Spleen (tissue), 11 donors: ENCODE results near the gene SPTBN1. TPM values are rescaled to one million over a fixed set of nuclear protein-coding genes. Genes with fewer than 3 reads are reported as not detected.

Source experiments
- DNase-seq: peaks from one replicate; pipeline ENCODE4 v3.0.0-alpha.2; 2020
- H3K27ac ChIP-seq, 8 donors: fragments of 200-600 bp; sonication (generic) in 7 of 8; 1 replicate in 4 of 8; 2 replicates in 4 of 8; pipeline versions ENCODE4 v1.5.0 to v1.8.0; 2016 to 2021; ENCODE audit warnings: inconsistent platforms in 4 of 8, mild to moderate bottlenecking in 4 of 8, moderate library complexity in 1 of 8
- H3K27me3 ChIP-seq, 7 donors: fragments of 200-600 bp; sonication (generic) in 6 of 7; replicated peaks in 1 of 7; 1 replicate in 4 of 7; 2 replicates in 3 of 7; pipeline versions ENCODE4 v1.5.0 to v1.8.0; 2016 to 2021; ENCODE audit warnings: inconsistent platforms in 3 of 7, mild to moderate bottlenecking in 1 of 7
- H3K36me3 ChIP-seq, 6 donors: fragments of 200-600 bp; sonication (generic) in 5 of 6; 1 replicate in 4 of 6; 2 replicates in 2 of 6; pipeline versions ENCODE4 v1.5.0 to v1.8.0; 2016 to 2021; ENCODE audit warnings: inconsistent platforms in 2 of 6
- H3K4me1 ChIP-seq, 6 donors: fragments of 200-600 bp; sonication (generic) in 5 of 6; 1 replicate in 3 of 6; 2 replicates in 3 of 6; pipeline versions ENCODE4 v1.5.0 to v1.8.0; 2016 to 2021; ENCODE audit warnings: inconsistent platforms in 3 of 6
- H3K4me3 ChIP-seq, 8 donors: fragments of 200-600 bp; sonication (generic) in 7 of 8; 1 replicate in 4 of 8; 2 replicates in 4 of 8; pipeline versions ENCODE4 v1.5.0 to v1.8.0; 2016 to 2021; ENCODE audit warnings: inconsistent platforms in 4 of 8, mild to moderate bottlenecking in 4 of 8, moderate library complexity in 2 of 8
- H3K9me3 ChIP-seq, 8 donors: fragments of 200-600 bp; sonication (generic) in 7 of 8; 1 replicate in 4 of 8; 2 replicates in 4 of 8; pipeline versions ENCODE4 v1.5.0 to v1.8.0; 2016 to 2021; ENCODE audit warnings: inconsistent platforms in 4 of 8
- CTCF ChIP-seq, 11 experiments: fragments of 200-600 bp in 7 of 11; fragments of 450-650 bp in 4 of 11; sonication (generic) in 4 of 11; IDR thresholded peaks in 8 of 11; conservative IDR thresholded peaks in 3 of 11; 1 replicate in 7 of 11; 2 replicates in 4 of 11; pipeline versions ENCODE4 v1.4.0 to v1.8.0; 2016 to 2021; ENCODE audit warnings: antibody characterized with exemption in 11 of 11, inconsistent platforms in 4 of 11, mild to moderate bottlenecking in 1 of 11
- POLR2A ChIP-seq, 3 donors: fragments of 450-650 bp; IDR thresholded peaks; one replicate each; pipeline ENCODE4 v1.5.1; 2017; ENCODE audit warnings: antibody characterized with exemption in 3 of 3, mild to moderate bottlenecking in 1 of 3
- POLR2AphosphoS5 ChIP-seq, 3 donors: sonication (generic); formaldehyde crosslinking; IDR thresholded peaks; one replicate each; pipeline ENCODE4 v1.5.1; 2017; ENCODE audit warnings: antibody characterized with exemption in 3 of 3
- WGBS, 5 donors: extraction: QIAGEN DNeasy Blood & Tissue Kit in 3 of 5; methylation state at CpG; one replicate each; pipeline versions ENCODE4 v1.1.5 to v1.1.7; 2013 to 2018; 5-methylcytosine and 5-hydroxymethylcytosine counted together
- intact Hi-C: fragments of 100-400 bp; cut with DNase I; formaldehyde crosslinking; loops from one replicate; pipeline ENCODE4 v1.15.0; 2023; ENCODE audit warnings: low total_unique reads
- polyA plus RNA-seq, 3 donors: library from polyadenylated mRNA; stranded (reverse); fragments of 200-250 nt; gene quantifications; one replicate each; pipeline ENCODE4 v1.2.1, GENCODE V29; 2013
- total RNA-seq, 7 donors: library from RNA; depleted of rRNA in 3 of 7; stranded (reverse); fragments of >200 nt in 3 of 7; fragmentation: NEBNext Ultra II Directional in 4 of 7; extraction: Animal tissue kit (Norgen Biotek cat#: 25700) in 4 of 7; gene quantifications; one replicate each; pipeline versions ENCODE4 v1.1.0 to v1.2.1, GENCODE V29; 2016 to 2021
- donor health status: healthy with polysubstance abuse.
- donor health status: DM: no; HTN: no; CAD: no; lungs with moderate emphysema.
- donor health status: DM: no; HTN: no; CAD: no.
- donor health status: Bipolar disorder and iron deficiency.
- donor health status: healthy.
- donor health status: DM: no; HTN: no; CAD: no.
- donor health status: DM: yes; HTN: yes; CAD: no.

Gene SPTBN1
- total and polyA plus RNA-seq, 10 donors: 32.7 to 352 (median 269) TPM

- no peak for DNase-seq
- Histone ChIP-seq H3K4me1 (peaks cover 17 to 83% (median 53%) of the 10 kb centered on the region in 6 donors), H3K27ac (peak overlapping the region; percentile 83 to 96 (median 93)), H3K4me3 (no peak overlapping the region), H3K9me3 (no peaks in the 10 kb centered on the region), H3K27me3 (no peaks in the 10 kb centered on the region), H3K36me3 (no peaks in the 10 kb centered on the region)
- intact Hi-C loops: no loop called here
- no peak for TF ChIP-seq POLR2A (IDR thresholded peaks at IDR 0.05)
- peak in 1 of 3 donors; percentile 16 for TF ChIP-seq POLR2AphosphoS5 (IDR thresholded peaks at IDR 0.05)
- WGBS, 5 donors: 47 to 69% (median 62%) methylated on average over 2 of the region's 2 CpGs
These were observed 100.5 kb downstream of the SPTBN1 start for GRCh38 chr2:54556621-54557121.

- peaks cover 22 to 87% (median 58%) of the 10 kb centered on the region in 6 donors for H3K4me1 ChIP-seq
- TF ChIP-seq POLR2A (IDR thresholded peaks at IDR 0.05) (no peak), CTCF (IDR thresholded peaks at IDR 0.05 in 8 of 11, conservative IDR thresholded peaks at IDR 0.05 in 3 of 11) (no peak), POLR2AphosphoS5 (IDR thresholded peaks at IDR 0.05) (no peak)
- DNase-seq: no peak
- intact Hi-C loops: no loop called here
- 38 to 71% (median 50%) methylated on average over 1 of the region's 1 CpG for WGBS, 5 donors
- H3K27ac ChIP-seq: peak overlapping the region; percentile 83 to 96 (median 93)
- no peaks in the 10 kb centered on the region for H3K27me3 ChIP-seq
- no peaks in the 10 kb centered on the region for H3K9me3 ChIP-seq
- no peaks in the 10 kb centered on the region for H3K36me3 ChIP-seq
- H3K4me3 ChIP-seq: peak overlapping the region in 5 of 8 donors; percentile 61 to 78 (median 65)
These were observed 101.1 kb downstream of the SPTBN1 start for GRCh38 chr2:54557211-54557600.

- 3 to 5% (median 5%) methylated on average over 29 to 48 of the region's 48 CpGs for WGBS, 5 donors
- H3K36me3 ChIP-seq: no peaks in the 10 kb centered on the region
- peak; percentile 95 for DNase-seq
- TF ChIP-seq CTCF (IDR thresholded peaks at IDR 0.05 in 8 of 11, conservative IDR thresholded peaks at IDR 0.05 in 3 of 11): peak in 7 of 11 experiments; percentile 13 to 49 (median 22)
- no peak for TF ChIP-seq POLR2A (IDR thresholded peaks at IDR 0.05)
- peak in 2 of 3 donors; percentile 60 to 77 for TF ChIP-seq POLR2AphosphoS5 (IDR thresholded peaks at IDR 0.05)
- H3K9me3 ChIP-seq: no peaks in the 10 kb centered on the region
- H3K27ac ChIP-seq: peak overlapping the region; percentile 83 to 96 (median 93)
- no peaks in the 10 kb centered on the region for H3K27me3 ChIP-seq
- peak overlapping the region; percentile 61 to 78 (median 65) for H3K4me3 ChIP-seq
- H3K4me1 ChIP-seq: peaks cover 25 to 92% (median 62%) of the 10 kb centered on the region in 6 donors
- intact Hi-C loops: no loop called here
These were observed 101.6 kb downstream of the SPTBN1 start for GRCh38 chr2:54557601-54558187.

GRCh38 chr2:54558188-54559005 is 102.3 kb downstream of the SPTBN1 start:
- no peaks in the 10 kb centered on the region for H3K27me3 ChIP-seq
- peak overlapping the region; percentile 61 to 78 (median 65) for H3K4me3 ChIP-seq
- no peak for TF ChIP-seq CTCF (IDR thresholded peaks at IDR 0.05 in 8 of 11, conservative IDR thresholded peaks at IDR 0.05 in 3 of 11)
- peak; percentile 79 to 91 (median 90) for TF ChIP-seq POLR2AphosphoS5 (IDR thresholded peaks at IDR 0.05)
- TF ChIP-seq POLR2A (IDR thresholded peaks at IDR 0.05): peak in 1 of 3 donors; percentile 40
- peak; percentile 93 for DNase-seq
- H3K9me3 ChIP-seq: no peaks in the 10 kb centered on the region
- intact Hi-C loops: no loop called here
- H3K4me1 ChIP-seq: peaks cover 32 to 94% (median 66%) of the 10 kb centered on the region in 6 donors
- H3K27ac ChIP-seq: peak overlapping the region; percentile 83 to 96 (median 93)
- no peaks in the 10 kb centered on the region for H3K36me3 ChIP-seq
- WGBS, 5 donors: 1 to 3% (median 1%) methylated on average over 32 to 59 of the region's 59 CpGs
